Left colon (tissue), 2 donors: Measurements from ENCODE around the gene PKNOX2. TPM values are rescaled to one million over a fixed set of nuclear protein-coding genes. Genes with fewer than 3 reads are reported as not detected.

Source experiments
- total RNA-seq, 2 donors: library from RNA; stranded (reverse); fragmentation: NEBNext Ultra II Directional; extraction: Animal tissue kit (Norgen Biotek cat#: 25700); gene quantifications; one replicate each; pipeline ENCODE4 v1.2.1, GENCODE V29; 2021
- donor health status: DM: no; HTN: no; CAD: no.
- donor health status: DM: yes; HTN: yes; CAD: no.

PKNOX2 gene
- total RNA-seq, 2 donors from 2014 or later, result 0.49 to 1.5 TPM

Other genes starting within 250 kb of the PKNOX2 start
- not detected for gene HEPN1, start 245.5 kb upstream of the PKNOX2 start, total RNA-seq
- under 1 TPM in 1 of 2 donors, not detected in 1; 0.14 TPM for gene HEPACAM, start 228.7 kb upstream of the PKNOX2 start, total RNA-seq
- gene CCDC15, start 210.5 kb upstream of the PKNOX2 start, total RNA-seq, result 1 to 10 TPM in 1 of 2 donors, under 1 TPM in 1; 0.53 to 1.2 TPM
- gene SLC37A2, start 101.4 kb upstream of the PKNOX2 start, total RNA-seq, result 10 to 100 TPM in 1 of 2 donors, 1 to 10 TPM in 1; 6.3 to 25.8 TPM
- 10 to 100 TPM; 11.3 to 13.3 TPM for gene TMEM218, start 53.1 kb upstream of the PKNOX2 start, total RNA-seq